Measurements from ENCODE around the gene PPID. TPM values are rescaled to one million over a fixed set of nuclear protein-coding genes. Genes with fewer than 3 reads are reported as not detected.
"Not testable (repeated sequence)": the region's sequence is repeated elsewhere in the genome, so short reads cannot be mapped to it uniquely, and the experiment has no call there.

Gene PPID
- total and polyA plus RNA-seq, 2 donors (not counting 1 experiment from before 2014, with no cell fraction given) = 9.4 to 23.7 TPM

- Histone ChIP-seq H3K27me3 (replicated peaks in 1 of 4; ENCODE audit: control extremely low read depth in 1 of 4, control insufficient read depth in 3 of 4, insufficient read depth in 4 of 4, low read length in 3 of 4) (no peaks in the 10 kb centered on the region), H2AFZ (ENCODE audit: insufficient read depth, low read depth, low read length, poor library complexity, severe bottlenecking) (no peak overlapping the region), H3K36me3 (replicated peaks in 1 of 2; ENCODE audit: control extremely low read depth in 1 of 2, control insufficient read depth in 1 of 2, extremely low read depth in 1 of 2, insufficient read depth in 2 of 2, low read length in 1 of 2) (no peaks in the 10 kb centered on the region), H3K4me2 (replicated peaks; ENCODE audit: low read depth, low read length, poor library complexity, severe bottlenecking) (no peak overlapping the region), H4K20me1 (ENCODE audit: control insufficient read depth, insufficient read depth, low read length, poor library complexity, severe bottlenecking) (no peaks in the 10 kb centered on the region), H3K27ac (ENCODE audit: low read length in 2 of 2) (no peak overlapping the region), H3K79me2 (ENCODE audit: control insufficient read depth, insufficient read depth, low read length) (peaks cover 2% of the 10 kb centered on the region), H3K9ac (ENCODE audit: low read length) (no peak overlapping the region), H3K4me3 (ENCODE audit: control extremely low read depth in 1 of 5, extremely low read depth in 1 of 5, insufficient read depth in 1 of 5, low read depth in 2 of 5, low read length in 4 of 5) (no peak overlapping the region), H3K9me3 (ENCODE audit: control extremely low read depth in 1 of 3, control insufficient read depth in 2 of 3, insufficient read depth in 1 of 3, low read length in 2 of 3) (no peaks in the 10 kb centered on the region), H3K4me1 (ENCODE audit: control insufficient read depth in 2 of 2, insufficient read depth in 2 of 2, low read length in 2 of 2) (no peaks in the 10 kb centered on the region)
- no peak for TF ChIP-seq EZH2 (IDR thresholded peaks at IDR 0.05; ENCODE audit: borderline replicate concordance, insufficient read depth, low read depth, low read length, poor library complexity, severe bottlenecking)
- TF ChIP-seq CTCF (IDR thresholded peaks at IDR 0.05) = no peak
- H3K9me3 Mint-ChIP-seq (ENCODE audit: insufficient read depth) = no peaks in the 10 kb centered on the region
- peaks cover 7% of the 10 kb centered on the region for H3K27me3 Mint-ChIP-seq
- intact Hi-C loops (cut with micrococcal nuclease) = no loop called here
- ATAC-seq (ENCODE audit: low read depth) (no peak), DNase-seq (no peak)
- H3K27ac Mint-ChIP-seq = no peak overlapping the region
- no peak overlapping the region for H3K4me3 Mint-ChIP-seq
- CTCF ChIA-PET = no interaction called here
- 98% methylated on average over 17 of the region's 18 CpGs for WGBS (ENCODE audit: insufficient coverage)
- H3K4me1 Mint-ChIP-seq = no peaks in the 10 kb centered on the region
- POLR2A ChIA-PET = no interaction called here
Measured at GRCh38 chr4:158664806-158665205, 58.4 kb downstream of the PPID start.

GRCh38 chr4:158663707-158664625, 59.2 kb downstream of the PPID start:
- 98% methylated on average over 5 of the region's 8 CpGs for WGBS (ENCODE audit: insufficient coverage)
- not testable (repeated sequence) for H3K4me1 ChIP-seq (ENCODE audit: control insufficient read depth in 2 of 2, insufficient read depth in 2 of 2, low read length in 2 of 2)

GRCh38 chr4:158663255-158663654, 59.9 kb downstream of the PPID start:
- peaks cover 17% of the 10 kb centered on the region for H3K27me3 Mint-ChIP-seq
- H3K4me2 ChIP-seq (replicated peaks; ENCODE audit: low read depth, low read length, poor library complexity, severe bottlenecking); DNase-seq; H3K9me3 Mint-ChIP-seq (ENCODE audit: insufficient read depth); H3K27ac ChIP-seq (ENCODE audit: low read length in 2 of 2); H3K36me3 ChIP-seq (replicated peaks in 1 of 2; ENCODE audit: control extremely low read depth in 1 of 2, control insufficient read depth in 1 of 2, extremely low read depth in 1 of 2, insufficient read depth in 2 of 2, low read length in 1 of 2); H4K20me1 ChIP-seq (ENCODE audit: control insufficient read depth, insufficient read depth, low read length, poor library complexity, severe bottlenecking); H3K9me3 ChIP-seq (ENCODE audit: control extremely low read depth in 1 of 3, control insufficient read depth in 2 of 3, insufficient read depth in 1 of 3, low read length in 2 of 3); H3K4me3 ChIP-seq (ENCODE audit: control extremely low read depth in 1 of 5, extremely low read depth in 1 of 5, insufficient read depth in 1 of 5, low read depth in 2 of 5, low read length in 4 of 5); POLR2A ChIA-PET; H3K4me1 Mint-ChIP-seq; H3K4me3 Mint-ChIP-seq; H3K79me2 ChIP-seq (ENCODE audit: control insufficient read depth, insufficient read depth, low read length); H3K4me1 ChIP-seq (ENCODE audit: control insufficient read depth in 2 of 2, insufficient read depth in 2 of 2, low read length in 2 of 2); ATAC-seq (ENCODE audit: low read depth); H3K9ac ChIP-seq (ENCODE audit: low read length); H3K27me3 ChIP-seq (replicated peaks in 1 of 4; ENCODE audit: control extremely low read depth in 1 of 4, control insufficient read depth in 3 of 4, insufficient read depth in 4 of 4, low read length in 3 of 4); H3K27ac Mint-ChIP-seq; intact Hi-C loops (cut with micrococcal nuclease); H2AFZ ChIP-seq (ENCODE audit: insufficient read depth, low read depth, low read length, poor library complexity, severe bottlenecking); CTCF ChIA-PET: not testable (repeated sequence)
- 7% methylated on average over 2 of the region's 4 CpGs for WGBS (ENCODE audit: insufficient coverage)

More at GRCh38 chr4:158663707-158664625, 59.2 kb downstream of the PPID start:
- POLR2A ChIA-PET; H2AFZ ChIP-seq (ENCODE audit: insufficient read depth, low read depth, low read length, poor library complexity, severe bottlenecking); CTCF ChIA-PET; H3K4me3 ChIP-seq (ENCODE audit: control extremely low read depth in 1 of 5, extremely low read depth in 1 of 5, insufficient read depth in 1 of 5, low read depth in 2 of 5, low read length in 4 of 5); H3K36me3 ChIP-seq (replicated peaks in 1 of 2; ENCODE audit: control extremely low read depth in 1 of 2, control insufficient read depth in 1 of 2, extremely low read depth in 1 of 2, insufficient read depth in 2 of 2, low read length in 1 of 2); H3K27me3 ChIP-seq (replicated peaks in 1 of 4; ENCODE audit: control extremely low read depth in 1 of 4, control insufficient read depth in 3 of 4, insufficient read depth in 4 of 4, low read length in 3 of 4); H3K27ac ChIP-seq (ENCODE audit: low read length in 2 of 2); H3K79me2 ChIP-seq (ENCODE audit: control insufficient read depth, insufficient read depth, low read length); H3K4me3 Mint-ChIP-seq; H3K9me3 Mint-ChIP-seq (ENCODE audit: insufficient read depth); ATAC-seq (ENCODE audit: low read depth); H3K4me2 ChIP-seq (replicated peaks; ENCODE audit: low read depth, low read length, poor library complexity, severe bottlenecking); intact Hi-C loops (cut with micrococcal nuclease); H3K27ac Mint-ChIP-seq; H3K9ac ChIP-seq (ENCODE audit: low read length); H3K9me3 ChIP-seq (ENCODE audit: control extremely low read depth in 1 of 3, control insufficient read depth in 2 of 3, insufficient read depth in 1 of 3, low read length in 2 of 3); DNase-seq; H3K4me1 Mint-ChIP-seq; H4K20me1 ChIP-seq (ENCODE audit: control insufficient read depth, insufficient read depth, low read length, poor library complexity, severe bottlenecking): not testable (repeated sequence)
- peaks cover 13% of the 10 kb centered on the region for H3K27me3 Mint-ChIP-seq

Data from B cell (primary cell).